ENCODE data around the gene MSI2.
A peak's percentile ranks its signal among the peaks of the same experiment; 100 is the strongest.

MSI2 gene

DNA sequence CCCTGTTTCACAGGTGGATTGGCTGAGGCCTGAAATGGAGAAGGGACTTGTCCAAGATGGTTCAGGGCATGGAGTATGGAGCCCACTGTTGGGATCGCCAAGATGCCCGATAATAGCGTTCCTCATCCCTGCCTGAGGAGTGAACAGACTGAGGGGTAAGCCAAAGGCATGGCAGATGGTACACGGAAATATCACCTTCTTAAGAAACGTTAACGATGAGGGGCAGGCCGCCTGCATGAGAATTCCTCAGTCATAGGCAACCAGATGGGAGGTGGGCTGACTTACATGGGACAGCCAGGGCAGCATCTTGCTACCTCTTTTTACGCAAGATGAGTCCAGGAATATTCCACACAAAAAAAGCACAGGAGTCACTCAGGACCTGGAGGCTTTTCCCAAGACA, 300.7 kb downstream of the MSI2 start:
- TF ChIP-seq CREB1 (IDR thresholded peaks at IDR 0.05; ENCODE audit: low read depth) (no peak), RAD21 (IDR thresholded peaks at IDR 0.05; ENCODE audit: low read depth) (no peak)

GRCh38 chr17:57557416-57557815, 301.1 kb downstream of the MSI2 start:
- no peak for TF ChIP-seq CREB1 (IDR thresholded peaks at IDR 0.05; ENCODE audit: low read depth)
- no peak for TF ChIP-seq ZBTB7A (IDR thresholded peaks at IDR 0.05; ENCODE audit: low read depth)
- no peak for TF ChIP-seq CEBPB (IDR thresholded peaks at IDR 0.05)
- TF ChIP-seq FOXM1 (IDR thresholded peaks at IDR 0.05; ENCODE audit: borderline replicate concordance, low read depth), result no peak
- TF ChIP-seq EP300 (IDR thresholded peaks at IDR 0.05; ENCODE audit: borderline replicate concordance), result no peak
- no peak for TF ChIP-seq TCF12 (IDR thresholded peaks at IDR 0.05; ENCODE audit: low read depth)
- no peak for TF ChIP-seq USF1 (IDR thresholded peaks at IDR 0.05)
- TF ChIP-seq YY1 (IDR thresholded peaks at IDR 0.05; ENCODE audit: low read depth), result no peak
- no peak for TF ChIP-seq EGR1 (IDR thresholded peaks at IDR 0.05)
- no peak for TF ChIP-seq REST (IDR thresholded peaks at IDR 0.05; ENCODE audit: low read depth)
- no peak for TF ChIP-seq RAD21 (IDR thresholded peaks at IDR 0.05; ENCODE audit: low read depth)
- TF ChIP-seq NFIC (IDR thresholded peaks at IDR 0.05), result no peak
- no peak for TF ChIP-seq MAX (IDR thresholded peaks at IDR 0.05)
- TF ChIP-seq TEAD4 (IDR thresholded peaks at IDR 0.05), result no peak
- no peak for TF ChIP-seq TAF1 (IDR thresholded peaks at IDR 0.05; ENCODE audit: low read depth)

DNA sequence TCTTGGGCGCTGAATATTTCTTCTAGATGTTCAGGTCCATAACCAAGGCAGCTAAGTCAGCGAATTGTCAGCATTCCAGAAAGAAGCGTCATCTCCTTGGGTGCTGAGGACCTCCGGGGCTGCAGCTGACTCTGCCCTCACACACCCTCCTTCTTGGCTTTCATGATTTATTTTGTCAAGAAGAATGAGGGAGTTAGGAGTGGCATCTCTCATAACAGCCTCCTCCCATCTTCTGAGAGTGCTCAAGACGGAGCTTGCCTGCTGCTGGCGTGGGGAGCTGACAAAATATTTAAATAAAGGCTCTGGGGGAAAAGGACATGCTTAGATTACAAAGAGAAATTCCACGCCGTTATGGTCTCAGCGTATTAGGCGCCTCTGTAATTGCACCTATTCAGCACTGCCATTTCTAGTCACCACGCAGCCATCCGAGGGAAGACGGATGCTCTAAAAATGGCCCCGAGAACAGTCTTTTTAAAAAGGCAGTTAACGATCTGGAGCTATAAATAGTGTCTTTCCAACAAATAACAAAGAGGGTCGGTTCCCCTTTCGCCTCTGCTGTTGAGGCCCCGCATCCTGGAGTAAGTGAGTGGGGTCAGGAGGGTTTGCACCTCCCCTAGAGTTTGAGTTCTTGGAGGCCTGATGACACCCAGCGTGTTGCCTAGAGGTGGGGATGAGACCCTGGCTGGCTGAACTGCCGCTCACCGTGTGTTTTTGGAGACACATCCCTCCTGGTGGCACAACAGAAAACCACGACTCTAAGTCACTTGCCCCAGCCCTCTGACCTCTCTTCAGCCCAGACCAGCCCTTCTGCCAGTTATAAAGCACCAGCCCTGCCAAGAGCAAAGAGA, 301.7 kb downstream of the MSI2 start:
- TF ChIP-seq EP300 (IDR thresholded peaks at IDR 0.05; ENCODE audit: borderline replicate concordance) (no peak), TEAD4 (IDR thresholded peaks at IDR 0.05) (peak; percentile 88), FOXM1 (IDR thresholded peaks at IDR 0.05; ENCODE audit: borderline replicate concordance, low read depth) (no peak), YY1 (IDR thresholded peaks at IDR 0.05; ENCODE audit: low read depth) (no peak)

GRCh38 chr17:57559226-57559625, 302.9 kb downstream of the MSI2 start:
- no peak for TF ChIP-seq RAD21 (IDR thresholded peaks at IDR 0.05; ENCODE audit: low read depth)
- TF ChIP-seq EP300 (IDR thresholded peaks at IDR 0.05; ENCODE audit: borderline replicate concordance), result no peak
- TF ChIP-seq MAX (IDR thresholded peaks at IDR 0.05), result no peak
- no peak for TF ChIP-seq FOXM1 (IDR thresholded peaks at IDR 0.05; ENCODE audit: borderline replicate concordance, low read depth)
- TF ChIP-seq TEAD4 (IDR thresholded peaks at IDR 0.05), result no peak
- TF ChIP-seq TCF12 (IDR thresholded peaks at IDR 0.05; ENCODE audit: low read depth), result no peak

DNA sequence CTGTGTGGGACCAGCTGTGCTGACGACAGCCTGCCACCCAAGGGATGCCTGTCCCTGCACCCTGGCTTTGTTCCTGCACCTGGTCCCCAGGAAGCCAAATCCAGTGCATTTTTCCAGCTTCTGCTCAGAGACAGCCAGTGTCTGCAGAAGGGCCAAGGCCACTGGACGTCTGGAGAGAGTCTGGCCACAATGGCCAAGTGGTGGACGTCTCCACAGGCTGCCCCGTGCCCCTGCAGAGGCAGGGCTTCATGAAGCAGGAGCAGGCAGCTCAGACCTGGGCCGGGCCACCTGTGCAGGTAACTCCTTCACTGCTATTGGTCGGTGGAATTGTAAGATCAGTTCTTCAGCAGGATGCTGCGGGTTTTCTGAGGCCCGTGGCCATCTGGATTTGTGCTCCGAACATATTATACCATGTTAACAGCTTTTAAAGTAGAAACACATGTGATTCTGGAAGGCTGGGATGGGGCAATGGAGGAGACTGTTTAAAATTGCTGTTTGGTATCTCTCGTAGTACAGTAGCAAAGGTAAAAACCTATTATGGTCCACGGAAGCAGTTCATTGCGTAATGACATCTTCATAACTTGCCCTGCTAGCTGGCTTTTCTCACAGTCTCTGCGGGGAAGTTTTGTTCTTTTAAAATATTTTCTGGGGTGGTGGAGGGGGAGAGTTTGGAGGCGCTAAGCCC, 303.5 kb downstream of the MSI2 start:
- TF ChIP-seq CEBPB (IDR thresholded peaks at IDR 0.05) (peak; percentile 48; the same call in 1 of the 2 replicates), EGR1 (IDR thresholded peaks at IDR 0.05) (no peak), ZBTB7A (IDR thresholded peaks at IDR 0.05; ENCODE audit: low read depth) (no peak)

- TF ChIP-seq EP300 (IDR thresholded peaks at IDR 0.05; ENCODE audit: borderline replicate concordance), result no peak
- no peak for TF ChIP-seq EGR1 (IDR thresholded peaks at IDR 0.05)
- no peak for TF ChIP-seq TCF12 (IDR thresholded peaks at IDR 0.05; ENCODE audit: low read depth)
- no peak for TF ChIP-seq USF1 (IDR thresholded peaks at IDR 0.05)
- no peak for TF ChIP-seq FOXM1 (IDR thresholded peaks at IDR 0.05; ENCODE audit: borderline replicate concordance, low read depth)
- no peak for TF ChIP-seq REST (IDR thresholded peaks at IDR 0.05; ENCODE audit: low read depth)
- no peak for TF ChIP-seq CEBPB (IDR thresholded peaks at IDR 0.05)
- no peak for TF ChIP-seq RAD21 (IDR thresholded peaks at IDR 0.05; ENCODE audit: low read depth)
- TF ChIP-seq CREB1 (IDR thresholded peaks at IDR 0.05; ENCODE audit: low read depth), result no peak
- no peak for TF ChIP-seq ZBTB7A (IDR thresholded peaks at IDR 0.05; ENCODE audit: low read depth)
- TF ChIP-seq YY1 (IDR thresholded peaks at IDR 0.05; ENCODE audit: low read depth), result no peak
Measured at GRCh38 chr17:57560319-57560705, 304.0 kb downstream of the MSI2 start.

Measured in Ishikawa (cell line).